HG03457 (cell line): Measurements from ENCODE around the gene NRAP.

ENCODE experiments used
- ATAC-seq: cut with Tn5 transposase; IDR thresholded peaks from one replicate; pipeline ENCODE4 v1.9.1; 2021; ENCODE audit warnings: moderate number of reproducible peaks; ENCODE audit not compliant: unreplicated experiment

Gene NRAP

GRCh38 chr10:113644185-113645120, 19.4 kb downstream of the NRAP start:
- no peak for ATAC-seq

GRCh38 chr10:113643183-113643582, 20.7 kb downstream of the NRAP start:
- ATAC-seq: no peak

- no peak for ATAC-seq
Observed at GRCh38 chr10:113641702-113642101, 22.1 kb downstream of the NRAP start.

GRCh38 chr10:113639966-113640365, 23.9 kb downstream of the NRAP start:
- ATAC-seq: no peak

GRCh38 chr10:113631684-113632367, 32.0 kb downstream of the NRAP start:
- ATAC-seq: no peak

GRCh38 chr10:113630929-113631533, 32.8 kb downstream of the NRAP start:
- ATAC-seq: no peak

- ATAC-seq: no peak
Observed at GRCh38 chr10:113628607-113629153, 35.2 kb downstream of the NRAP start.

GRCh38 chr10:113627836-113628235, 36.0 kb downstream of the NRAP start:
- no peak for ATAC-seq

- no peak for ATAC-seq
Observed at GRCh38 chr10:113626809-113627355, 37.0 kb downstream of the NRAP start.

GRCh38 chr10:113625461-113626186, 38.2 kb downstream of the NRAP start:
- ATAC-seq: no peak

- no peak for ATAC-seq
Observed at GRCh38 chr10:113622831-113623230, 41.0 kb downstream of the NRAP start.

- no peak for ATAC-seq
Observed at GRCh38 chr10:113621799-113622198, 42.0 kb downstream of the NRAP start.

- no peak for ATAC-seq
Observed at GRCh38 chr10:113620936-113621335, 42.9 kb downstream of the NRAP start.

GRCh38 chr10:113620511-113620910, 43.3 kb downstream of the NRAP start:
- ATAC-seq: no peak

- no peak for ATAC-seq
Observed at GRCh38 chr10:113619401-113619800, 44.4 kb downstream of the NRAP start.

- no peak for ATAC-seq
Observed at GRCh38 chr10:113618338-113618737, 45.5 kb downstream of the NRAP start.

- ATAC-seq: no peak
Observed at GRCh38 chr10:113617086-113617485, 46.8 kb downstream of the NRAP start.

- ATAC-seq: no peak
Observed at GRCh38 chr10:113616244-113617074, 47.4 kb downstream of the NRAP start.

- ATAC-seq: no peak
Observed at GRCh38 chr10:113613977-113614690, 49.7 kb downstream of the NRAP start.
